Ecto neural progenitor cell (in vitro differentiated cells): ENCODE results near the gene TMBIM1.

ENCODE experiments used
- DNase-seq: peaks from one replicate; pipeline ENCODE4 v3.0.0-alpha.2; 2018; ENCODE audit warnings: low spot score

Gene TMBIM1

DNA sequence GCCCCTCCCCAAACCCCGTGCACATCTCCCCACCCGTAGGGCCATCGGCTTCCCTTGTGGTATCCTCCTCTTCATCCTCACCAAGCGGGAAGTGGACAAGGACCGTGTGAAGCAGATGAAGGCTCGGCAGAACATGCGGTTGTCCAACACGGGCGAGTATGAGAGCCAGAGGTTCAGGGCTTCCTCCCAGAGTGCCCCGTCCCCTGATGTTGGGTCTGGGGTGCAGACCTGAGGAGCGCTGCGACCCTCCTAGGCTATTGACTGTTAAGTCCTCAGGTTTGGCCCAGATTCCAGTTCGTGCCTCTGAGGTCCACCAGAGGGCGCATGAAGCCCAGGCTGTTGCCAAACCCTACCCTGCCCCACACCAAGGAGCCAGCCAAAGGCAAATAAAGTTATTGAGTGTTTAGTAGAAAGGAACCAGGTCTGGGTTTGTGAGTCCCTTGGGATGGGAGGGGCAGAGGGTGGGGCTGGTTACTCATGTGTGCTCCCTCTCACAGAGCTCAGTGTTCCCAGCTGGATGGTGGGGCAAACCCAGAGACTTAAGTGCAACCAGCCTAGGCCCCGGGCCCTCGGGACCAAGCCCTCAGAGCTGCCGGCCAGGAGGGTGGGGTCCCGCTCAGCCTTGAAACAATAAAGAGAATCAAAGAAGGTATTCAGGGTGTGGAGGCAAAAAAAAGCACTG lies 19.6 kb downstream of the TMBIM1 start:
- peak; percentile 83 for DNase-seq

- no peak for DNase-seq
Observed at GRCh38 chr2:218271865-218272530, 20.3 kb downstream of the TMBIM1 start.

GRCh38 chr2:218271487-218271797 lies 20.9 kb downstream of the TMBIM1 start:
- no peak for DNase-seq

DNA sequence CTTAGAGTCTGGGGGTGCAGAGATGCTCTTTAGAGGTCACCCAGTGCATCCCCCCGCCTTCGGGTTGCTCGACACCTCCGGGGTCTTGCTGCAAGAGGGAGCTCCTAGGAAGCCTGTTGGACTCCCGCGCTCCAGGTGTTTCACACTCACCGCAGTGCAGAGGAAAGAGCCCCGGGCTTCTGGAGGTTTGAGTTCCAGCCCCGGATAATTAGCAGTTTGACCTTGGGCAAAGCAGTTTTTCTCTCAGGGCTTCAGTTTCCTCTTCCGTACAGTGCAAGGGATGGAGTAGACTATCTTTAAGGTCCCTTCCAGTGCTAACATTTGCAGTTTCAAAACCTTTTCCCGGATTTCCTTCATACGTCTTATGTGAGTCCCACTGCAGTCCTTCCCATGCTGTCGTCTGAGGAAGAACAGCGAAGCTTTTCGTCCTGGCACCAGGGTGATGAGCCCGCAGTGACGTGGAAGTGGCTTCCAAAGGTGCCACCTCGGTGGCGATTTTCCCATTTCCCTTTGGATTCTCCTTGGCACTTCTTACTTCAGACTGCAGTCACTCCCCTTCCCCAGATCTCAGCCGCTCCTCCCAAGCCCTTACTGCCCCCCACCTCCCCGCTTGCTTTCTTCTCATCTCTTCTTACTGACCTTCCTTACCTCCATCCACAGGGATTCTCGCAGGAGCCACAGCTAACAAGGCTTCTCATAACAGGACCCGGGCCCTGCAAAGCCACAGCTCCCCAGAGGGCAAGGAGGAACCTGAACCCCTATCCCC lies 21.4 kb downstream of the TMBIM1 start:
- no peak for DNase-seq

- DNase-seq: peak; percentile 100
Observed at GRCh38 chr2:218269900-218270720, 22.2 kb downstream of the TMBIM1 start, which contains the start of the genes AAMP and PNKD. AAMP (minus strand) TSS chr2:218270137; CDS start chr2:218270086, 51 bp downstream. PNKD (plus strand) TSS chr2:218270519; CDS start chr2:218270536, 17 bp downstream.

GRCh38 chr2:218267259-218267658 lies 25.0 kb downstream of the TMBIM1 start:
- DNase-seq: no peak

GRCh38 chr2:218266316-218266979 lies 25.9 kb downstream of the TMBIM1 start:
- DNase-seq: no peak

- DNase-seq: no peak
Observed at GRCh38 chr2:218265626-218266025, 26.7 kb downstream of the TMBIM1 start.

- DNase-seq: peak; percentile 42
Observed at GRCh38 chr2:218264773-218265561, 27.3 kb downstream of the TMBIM1 start.

DNA sequence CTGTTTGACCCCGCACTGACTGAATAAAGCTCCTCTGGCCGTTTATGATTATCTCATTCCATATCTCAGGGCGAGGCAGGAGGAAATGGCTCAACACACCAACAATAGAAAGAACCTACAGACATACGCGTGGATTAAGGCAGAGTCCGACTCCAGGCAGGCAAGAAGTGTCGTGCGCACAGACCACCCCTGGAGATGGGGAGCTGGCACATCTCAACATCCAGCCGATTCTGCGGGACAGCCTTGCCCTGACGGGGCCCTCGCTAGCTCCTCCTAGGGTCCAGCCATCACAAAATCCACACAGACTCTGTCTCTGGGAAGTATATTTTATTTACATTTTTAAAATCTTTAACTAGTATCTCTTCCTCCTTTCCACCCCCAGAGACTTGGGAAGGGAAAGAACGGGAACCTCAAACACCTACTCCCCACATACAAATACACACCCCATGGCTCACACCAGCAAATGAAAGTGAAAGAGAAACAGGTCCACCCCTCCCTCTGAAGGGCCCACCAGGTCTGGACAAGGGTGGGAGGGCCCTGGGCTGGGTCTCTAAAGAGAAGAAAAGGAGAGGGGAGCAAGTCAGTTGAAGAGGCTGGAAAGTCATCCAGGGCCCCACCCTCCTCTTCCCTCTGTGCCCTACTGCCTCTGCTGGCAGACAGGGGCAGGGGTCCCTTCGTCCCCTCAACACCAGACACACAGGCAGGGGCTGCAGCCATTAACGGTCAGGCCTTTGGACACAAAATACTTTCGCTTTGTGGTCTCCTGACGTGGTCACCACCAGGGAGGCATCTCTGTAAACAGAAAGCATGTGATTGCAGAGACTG lies 28.3 kb downstream of the TMBIM1 start:
- DNase-seq: peak; percentile 37

GRCh38 chr2:218262631-218263586 lies 29.4 kb downstream of the TMBIM1 start:
- DNase-seq: peak; percentile 41

DNA sequence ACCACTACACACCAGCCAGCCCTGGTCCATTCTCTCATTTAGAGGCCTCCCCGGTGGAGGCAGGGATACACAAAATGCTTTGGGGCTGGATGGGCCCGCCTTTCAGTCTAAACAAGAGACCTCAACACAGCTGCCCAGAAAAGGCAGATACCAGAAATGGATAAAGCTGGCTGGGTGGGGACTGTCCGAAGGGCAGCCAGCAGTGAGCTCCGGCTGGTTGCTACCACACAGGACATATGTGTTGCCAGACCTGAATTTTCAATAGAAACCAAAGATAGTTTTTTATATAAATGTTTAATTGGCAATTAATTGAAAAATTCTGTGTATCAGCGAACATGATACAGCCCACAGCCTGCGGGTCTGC lies 30.1 kb downstream of the TMBIM1 start:
- DNase-seq: no peak

DNA sequence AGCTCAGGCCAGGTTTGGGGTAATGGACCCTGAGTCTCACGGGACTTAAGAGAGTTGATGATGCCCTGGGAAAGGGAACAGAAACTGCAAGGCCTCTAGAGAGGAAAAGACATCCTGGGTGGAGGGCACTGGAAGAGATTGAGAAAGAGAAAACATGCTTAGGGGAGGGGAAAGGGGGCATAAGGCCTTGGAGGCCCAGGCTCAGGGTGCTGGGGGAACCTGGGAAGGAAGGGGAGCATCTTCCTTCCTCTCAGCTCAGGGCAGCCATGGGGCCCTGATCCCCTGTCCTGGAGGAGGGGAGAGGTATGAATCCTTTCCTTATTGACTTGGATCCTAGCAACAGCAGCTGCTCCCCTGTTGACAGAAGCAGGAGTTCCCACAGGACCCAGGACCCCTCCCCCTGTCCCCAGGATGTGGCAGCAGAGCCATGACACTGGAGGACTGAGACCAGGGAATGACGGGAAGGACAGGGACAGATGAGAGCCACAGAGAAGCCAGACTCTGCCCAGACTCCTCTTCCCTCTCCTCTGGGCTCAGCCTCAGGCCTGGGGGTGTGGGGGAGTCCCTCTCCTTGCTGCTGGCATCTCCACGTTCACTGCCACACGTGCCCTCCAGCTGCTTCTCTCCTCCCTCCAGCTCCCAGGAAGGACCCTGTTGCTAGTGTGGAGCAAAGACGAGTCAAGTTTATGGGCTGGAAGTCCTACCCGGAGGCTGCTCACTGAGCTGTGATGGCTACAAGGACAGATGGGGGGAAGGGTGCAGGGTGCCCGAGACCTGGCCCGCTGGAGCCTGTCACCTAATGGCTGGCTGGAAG lies 30.7 kb downstream of the TMBIM1 start:
- DNase-seq: no peak

- peak; percentile 77 for DNase-seq
Observed at GRCh38 chr2:218260742-218261422, 31.4 kb downstream of the TMBIM1 start, which contains the start of gene GPBAR1. GPBAR1 (plus strand) TSS chr2:218261015; CDS start chr2:218262725, 1,710 bp downstream.

DNA sequence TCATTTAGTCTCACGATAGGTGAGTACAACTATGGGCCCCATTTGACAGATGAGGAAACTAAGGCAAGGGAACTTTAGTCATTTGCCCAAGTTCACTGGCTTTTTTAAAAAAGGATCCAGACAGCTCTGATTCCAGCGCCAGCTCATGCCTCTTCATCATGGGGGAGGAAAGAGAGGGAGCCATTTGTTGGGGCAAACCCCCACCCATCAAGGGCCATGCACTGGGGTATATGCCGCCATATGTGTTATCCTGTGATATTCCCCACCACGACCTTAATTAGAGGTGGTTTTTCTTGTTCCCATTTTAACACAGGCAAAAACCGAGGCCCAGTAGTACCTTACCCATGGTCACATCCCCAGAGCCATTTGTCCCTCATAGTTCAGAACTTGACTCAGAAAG lies 32.1 kb downstream of the TMBIM1 start:
- DNase-seq: no peak

DNA sequence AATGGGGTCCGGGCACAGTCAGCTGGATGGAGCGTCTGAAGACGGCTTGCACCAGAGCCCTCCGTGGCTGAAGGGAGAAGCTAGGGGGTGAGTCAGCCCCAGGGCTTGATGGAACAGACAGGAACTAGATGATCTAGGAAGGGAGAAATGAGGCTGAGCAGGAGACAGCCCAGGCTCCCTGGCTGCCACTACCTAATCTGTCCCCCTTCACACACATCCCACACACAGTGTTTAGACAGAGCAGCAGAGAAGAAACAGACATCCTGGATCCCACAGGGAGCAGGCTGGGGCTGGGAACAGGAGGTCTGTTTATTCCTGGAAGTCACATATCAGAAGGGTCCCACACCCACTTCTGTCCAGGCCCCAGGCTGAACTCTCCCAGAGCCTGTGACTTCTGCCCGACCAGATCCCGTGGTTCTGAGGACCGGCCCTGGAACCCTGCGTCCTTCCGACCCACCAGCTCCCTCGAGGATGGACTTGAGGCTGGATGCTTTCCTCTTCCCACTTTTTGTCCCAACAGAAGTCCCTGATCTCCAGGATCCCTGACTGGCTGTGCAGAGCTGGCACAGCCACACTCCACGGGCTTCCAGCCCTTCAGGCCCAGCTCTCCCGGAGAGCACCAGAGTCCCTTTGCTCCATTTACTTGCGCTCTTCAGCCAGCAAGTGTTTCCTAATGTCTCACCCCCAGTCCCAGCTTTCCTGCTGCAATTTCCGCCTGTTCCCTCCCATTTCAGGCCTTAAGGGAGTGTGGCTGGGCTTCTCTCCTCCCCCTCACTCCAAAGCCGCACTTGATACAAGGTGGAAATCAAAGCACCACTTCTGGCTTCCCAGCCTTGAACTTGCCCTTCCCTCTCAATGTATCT lies 33.0 kb downstream of the TMBIM1 start:
- no peak for DNase-seq
